Parathyroid adenoma (tissue), 2 donors: ENCODE results near the gene ZNF138.

ENCODE experiments used
- H2AFZ ChIP-seq: fragments of 300-600 bp; sonication (generic); one replicate; pipeline ENCODE4 v1.7.0; 2017; ENCODE audit warnings: antibody characterized with exemption, mild to moderate bottlenecking
- H3K27ac ChIP-seq: fragments of 300-600 bp; sonication (generic); one replicate; pipeline ENCODE4 v1.7.0; 2017
- H3K27me3 ChIP-seq: fragments of 300-600 bp; sonication (generic); one replicate; pipeline ENCODE4 v1.7.0; 2017; ENCODE audit warnings: low read length; ENCODE audit not compliant: control insufficient read depth, insufficient read depth
- H3K36me3 ChIP-seq: fragments of 300-600 bp; sonication (generic); one replicate; pipeline ENCODE4 v1.7.0; 2017; ENCODE audit warnings: low read length; ENCODE audit not compliant: control insufficient read depth, insufficient read depth
- H3K4me1 ChIP-seq: fragments of 300-600 bp; sonication (generic); one replicate; pipeline ENCODE4 v1.7.0; 2017; ENCODE audit warnings: control low read depth
- H3K4me2 ChIP-seq: fragments of 300-600 bp; sonication (generic); one replicate; pipeline ENCODE4 v1.7.0; 2017; ENCODE audit warnings: low read length
- H3K4me3 ChIP-seq: fragments of 300-600 bp; sonication (generic); one replicate; pipeline ENCODE4 v1.7.0; 2017; ENCODE audit warnings: low read depth, low read length
- H3K79me2 ChIP-seq: fragments of 300-600 bp; sonication (generic); one replicate; pipeline ENCODE4 v1.7.0; 2017; ENCODE audit warnings: control low read depth
- H3K9ac ChIP-seq: fragments of 300-600 bp; sonication (generic); one replicate; pipeline ENCODE4 v1.7.0; 2017; ENCODE audit warnings: mild to moderate bottlenecking
- H3K9me3 ChIP-seq: fragments of 300-600 bp; sonication (generic); one replicate; pipeline ENCODE4 v1.7.0; 2017; ENCODE audit warnings: low read length; ENCODE audit not compliant: control insufficient read depth
- TF ChIP-seq, protein P1 (sequence below): fragments of 300-600 bp; sonication (generic); IDR thresholded peaks from one replicate; pipeline ENCODE4 v1.7.0; 2017; ENCODE audit warnings: antibody characterized with exemption, mild to moderate bottlenecking
- donor health status: primary hyperparathyroidism.

ZNF138 gene

DNA sequence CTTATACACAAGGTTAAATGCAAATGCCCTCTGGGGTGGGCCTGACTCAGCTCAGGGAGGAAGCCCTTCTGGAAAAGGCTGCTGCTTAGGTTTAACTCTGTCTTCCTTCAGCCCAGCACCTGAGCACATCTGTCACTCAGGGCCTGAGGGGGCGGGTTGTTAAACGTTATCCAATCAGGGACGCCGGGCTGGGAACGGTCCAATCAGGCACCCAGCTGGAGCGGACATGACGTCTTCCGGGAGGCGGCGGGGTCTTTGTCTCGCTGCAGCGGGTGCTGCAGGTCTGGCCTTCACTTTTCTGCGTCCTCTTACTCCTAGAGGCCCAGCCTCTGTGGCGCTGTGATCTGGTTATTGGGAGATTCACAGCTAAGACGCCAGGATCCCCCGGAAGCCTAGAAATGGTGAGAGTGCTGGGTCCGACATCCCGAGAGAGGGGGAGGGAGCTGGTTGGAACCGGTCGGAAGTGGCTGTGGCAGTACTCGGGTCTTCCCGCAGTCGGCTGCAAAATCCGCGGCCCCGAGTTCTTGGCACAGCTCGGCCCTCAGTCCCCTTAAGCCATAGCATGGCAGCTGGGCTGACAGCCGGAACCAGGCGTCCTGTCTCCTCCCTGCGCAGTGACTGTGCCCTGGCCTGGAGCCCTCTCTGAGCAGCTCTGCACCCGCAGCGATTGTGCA, at the start of gene ZNF138:
Gene ZNF138 (plus strand): TSS at position 258 of the 674 bp plus-strand sequence. CDS start 141 bp downstream, at position 399.
- Histone ChIP-seq H3K4me2 (peak within 1 kb of the TSS; percentile 85), H2AFZ (peak within 1 kb of the TSS; percentile 87), H3K9me3 (no peaks in the 10 kb centered on the region), H3K4me1 (no peaks in the 10 kb centered on the region), H3K27me3 (no peaks in the 10 kb centered on the region), H3K36me3 (no peaks in the 10 kb centered on the region), H3K27ac (peak within 1 kb of the TSS; percentile 40), H3K9ac (no peak within 1 kb of the TSS), H3K4me3 (peak within 1 kb of the TSS; percentile 95), H3K79me2 (peaks cover 4% of the 10 kb centered on the region)
- TF ChIP-seq, protein P1, sequence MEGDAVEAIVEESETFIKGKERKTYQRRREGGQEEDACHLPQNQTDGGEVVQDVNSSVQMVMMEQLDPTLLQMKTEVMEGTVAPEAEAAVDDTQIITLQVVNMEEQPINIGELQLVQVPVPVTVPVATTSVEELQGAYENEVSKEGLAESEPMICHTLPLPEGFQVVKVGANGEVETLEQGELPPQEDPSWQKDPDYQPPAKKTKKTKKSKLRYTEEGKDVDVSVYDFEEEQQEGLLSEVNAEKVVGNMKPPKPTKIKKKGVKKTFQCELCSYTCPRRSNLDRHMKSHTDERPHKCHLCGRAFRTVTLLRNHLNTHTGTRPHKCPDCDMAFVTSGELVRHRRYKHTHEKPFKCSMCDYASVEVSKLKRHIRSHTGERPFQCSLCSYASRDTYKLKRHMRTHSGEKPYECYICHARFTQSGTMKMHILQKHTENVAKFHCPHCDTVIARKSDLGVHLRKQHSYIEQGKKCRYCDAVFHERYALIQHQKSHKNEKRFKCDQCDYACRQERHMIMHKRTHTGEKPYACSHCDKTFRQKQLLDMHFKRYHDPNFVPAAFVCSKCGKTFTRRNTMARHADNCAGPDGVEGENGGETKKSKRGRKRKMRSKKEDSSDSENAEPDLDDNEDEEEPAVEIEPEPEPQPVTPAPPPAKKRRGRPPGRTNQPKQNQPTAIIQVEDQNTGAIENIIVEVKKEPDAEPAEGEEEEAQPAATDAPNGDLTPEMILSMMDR: no peak

DNA sequence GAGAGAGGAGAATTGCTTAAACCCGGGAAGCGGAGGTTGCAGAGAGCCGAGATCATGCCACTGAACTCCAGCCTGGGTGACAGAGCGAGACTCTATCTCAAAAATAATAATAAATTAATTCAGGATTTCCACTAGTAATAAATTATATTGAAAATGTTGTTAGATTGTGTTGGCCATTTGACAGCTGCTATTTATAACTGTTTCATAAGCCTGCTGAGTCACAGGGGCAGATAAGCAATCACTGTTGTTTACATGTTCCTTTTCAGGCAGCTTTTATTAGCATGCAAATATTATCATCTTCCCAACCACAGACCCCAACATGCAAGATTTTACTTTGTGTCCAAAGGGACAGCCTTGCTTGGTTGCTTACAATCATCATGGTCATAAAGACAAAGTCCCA, 49.5 kb upstream of the ZNF138 start:
- Histone ChIP-seq H3K4me1 (no peaks in the 10 kb centered on the region), H3K27me3 (no peaks in the 10 kb centered on the region), H3K4me2 (no peak overlapping the region), H3K36me3 (no peaks in the 10 kb centered on the region), H3K4me3 (no peak overlapping the region), H3K79me2 (no peaks in the 10 kb centered on the region), H3K9me3 (no peaks in the 10 kb centered on the region), H2AFZ (no peak overlapping the region), H3K27ac (no peak overlapping the region), H3K9ac (no peak overlapping the region)
- TF ChIP-seq, protein P1: no peak

GRCh38 chr7:64747802-64748201, 46.4 kb upstream of the ZNF138 start:
- Histone ChIP-seq H3K4me2 (no peak overlapping the region), H3K9me3 (no peaks in the 10 kb centered on the region), H3K4me1 (no peaks in the 10 kb centered on the region), H3K4me3 (no peak overlapping the region), H3K79me2 (no peaks in the 10 kb centered on the region), H3K27me3 (no peaks in the 10 kb centered on the region), H2AFZ (no peak overlapping the region), H3K9ac (no peak overlapping the region), H3K27ac (no peak overlapping the region), H3K36me3 (no peaks in the 10 kb centered on the region)
- TF ChIP-seq, protein P1: no peak

GRCh38 chr7:64753032-64753431, 41.2 kb upstream of the ZNF138 start:
- TF ChIP-seq, protein P1: no peak
- Histone ChIP-seq H3K9me3 (no peaks in the 10 kb centered on the region), H3K4me2 (no peak overlapping the region), H3K79me2 (no peaks in the 10 kb centered on the region), H3K27ac (no peak overlapping the region), H3K4me1 (no peaks in the 10 kb centered on the region), H3K9ac (no peak overlapping the region), H3K27me3 (no peaks in the 10 kb centered on the region), H2AFZ (no peak overlapping the region), H3K4me3 (no peak overlapping the region), H3K36me3 (no peaks in the 10 kb centered on the region)

- Histone ChIP-seq H3K27ac (no peak overlapping the region), H3K9me3 (no peaks in the 10 kb centered on the region), H3K4me2 (no peak overlapping the region), H3K79me2 (no peaks in the 10 kb centered on the region), H3K4me1 (no peaks in the 10 kb centered on the region), H3K27me3 (no peaks in the 10 kb centered on the region), H2AFZ (no peak overlapping the region), H3K9ac (no peak overlapping the region), H3K4me3 (no peak overlapping the region), H3K36me3 (no peaks in the 10 kb centered on the region)
- TF ChIP-seq, protein P1: no peak
These were observed 38.4 kb upstream of the ZNF138 start for GRCh38 chr7:64755865-64756264.
